WTC11 (cell line): ENCODE results near the gene IQCK.

Experiments used
- ATF3 ChIP-seq: sonication (generic); formaldehyde crosslinking; conservative IDR thresholded peaks from 2 replicates; pipeline ENCODE4 v1.8.1; 2022; ENCODE audit warnings: mild to moderate bottlenecking, missing genetic modification reagents
- ATF6 ChIP-seq: sonication (generic); formaldehyde crosslinking; IDR thresholded peaks from 2 replicates; pipeline ENCODE4 v1.8.1; 2023; ENCODE audit warnings: mild to moderate bottlenecking, missing genetic modification reagents
- CTCF ChIP-seq: fragments of 200-600 bp; IDR thresholded peaks from 2 replicates; pipeline ENCODE4 v1.8.0; 2022; ENCODE audit warnings: antibody characterized with exemption
- ESRRA ChIP-seq: sonication (generic); formaldehyde crosslinking; IDR thresholded peaks from 2 replicates; pipeline ENCODE4 v1.8.1; 2022; ENCODE audit warnings: mild to moderate bottlenecking, missing genetic modification reagents, borderline replicate concordance
- FOXP1 ChIP-seq: sonication (generic); formaldehyde crosslinking; IDR thresholded peaks from 2 replicates; pipeline ENCODE4 v1.8.0; 2022; ENCODE audit warnings: missing genetic modification reagents, mild to moderate bottlenecking, moderate library complexity, borderline replicate concordance
- MLX ChIP-seq: sonication (generic); formaldehyde crosslinking; IDR thresholded peaks from 2 replicates; pipeline ENCODE4 v1.8.1; 2023; ENCODE audit warnings: mild to moderate bottlenecking, missing genetic modification reagents, moderate library complexity
- NFYB ChIP-seq: sonication (generic); formaldehyde crosslinking; conservative IDR thresholded peaks from 2 replicates; pipeline ENCODE4 v1.8.0; 2022; ENCODE audit warnings: low read depth, missing genetic modification reagents
- SOX15 ChIP-seq: fragments of 250-450 bp; sonication (Bioruptor Pico); IDR thresholded peaks from 2 replicates; pipeline ENCODE4 v1.9.0; 2021; ENCODE audit warnings: mild to moderate bottlenecking
- USF1 ChIP-seq: sonication (generic); formaldehyde crosslinking; IDR thresholded peaks from 2 replicates; pipeline ENCODE4 v1.8.0; 2022; ENCODE audit warnings: mild to moderate bottlenecking, missing genetic modification reagents
- ZNF138 ChIP-seq: sonication (generic); formaldehyde crosslinking; conservative IDR thresholded peaks from 2 replicates; pipeline ENCODE4 v1.8.1; 2022; ENCODE audit warnings: mild to moderate bottlenecking, moderate library complexity, missing genetic modification reagents
- ZNF281 ChIP-seq: sonication (generic); formaldehyde crosslinking; IDR thresholded peaks from 2 replicates; pipeline ENCODE4 v1.8.0; 2023; ENCODE audit warnings: mild to moderate bottlenecking, missing genetic modification reagents
- ZNF512 ChIP-seq: sonication (generic); formaldehyde crosslinking; IDR thresholded peaks from 2 replicates; pipeline ENCODE4 v1.8.1; 2022; ENCODE audit warnings: missing genetic modification reagents, borderline replicate concordance

GRCh38 chr16:19737306-19738038 lies 19.4 kb downstream of the IQCK start:
- TF ChIP-seq USF1 (CRISPR knock-in tag) (no peak), CTCF (no peak), ATF3 (CRISPR knock-in tag) (no peak), ESRRA (CRISPR knock-in tag) (no peak), ATF6 (CRISPR knock-in tag) (no peak), FOXP1 (CRISPR knock-in tag) (no peak), ZNF281 (no peak), NFYB (CRISPR knock-in tag) (no peak), SOX15 (CRISPR knock-in tag) (no peak), ZNF512 (no peak), MLX (CRISPR knock-in tag) (no peak), ZNF138 (CRISPR knock-in tag) (no peak)
